WI38 (cell line): ENCODE data around the gene MCFD2.
"Not testable (repeated sequence)": the region's sequence is repeated elsewhere in the genome, so short reads cannot be mapped to it uniquely, and the experiment has no call there.

Experiments used
- H3K4me3 ChIP-seq: 2 replicates; pipeline ENCODE4 v1.5.1; 2011; ENCODE audit warnings: low read depth, mild to moderate bottlenecking, control low read depth, low read length
- TF ChIP-seq, protein P1 (sequence below): IDR thresholded peaks from 2 replicates; pipeline ENCODE4 v1.5.1; 2012; ENCODE audit warnings: low read depth, mild to moderate bottlenecking, control low read depth, low read length

Gene MCFD2

DNA sequence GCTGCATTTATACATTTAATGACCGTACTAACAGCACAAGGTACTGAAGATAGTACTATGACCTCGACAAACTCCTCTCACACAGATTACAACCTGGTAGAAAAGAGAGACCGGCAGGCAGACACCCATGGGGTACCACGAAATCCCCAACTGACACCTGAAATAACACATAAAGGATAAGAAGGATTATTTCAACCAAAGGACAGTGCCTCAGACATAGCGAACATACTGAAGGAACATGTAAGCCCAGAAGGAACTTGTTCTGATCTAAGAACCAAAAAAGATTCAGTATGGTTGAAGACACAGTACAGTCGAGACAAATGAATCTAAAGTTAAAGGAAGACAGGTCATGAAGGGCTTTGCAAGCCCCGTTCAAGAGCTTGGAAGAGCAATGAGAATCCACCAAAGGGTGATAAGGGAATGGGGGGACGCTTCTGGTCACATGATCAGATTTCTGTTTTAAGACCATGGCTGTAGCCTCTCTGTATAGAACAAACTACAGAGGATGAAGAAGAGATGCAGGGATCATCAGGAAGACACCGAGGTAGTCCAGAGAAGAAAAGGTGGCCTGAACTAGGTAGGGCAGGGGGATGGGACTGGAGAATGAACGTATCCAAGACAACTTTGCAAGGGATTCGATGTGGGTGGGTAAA is 902 bp downstream of the MCFD2 start:
- TF ChIP-seq, protein P1, sequence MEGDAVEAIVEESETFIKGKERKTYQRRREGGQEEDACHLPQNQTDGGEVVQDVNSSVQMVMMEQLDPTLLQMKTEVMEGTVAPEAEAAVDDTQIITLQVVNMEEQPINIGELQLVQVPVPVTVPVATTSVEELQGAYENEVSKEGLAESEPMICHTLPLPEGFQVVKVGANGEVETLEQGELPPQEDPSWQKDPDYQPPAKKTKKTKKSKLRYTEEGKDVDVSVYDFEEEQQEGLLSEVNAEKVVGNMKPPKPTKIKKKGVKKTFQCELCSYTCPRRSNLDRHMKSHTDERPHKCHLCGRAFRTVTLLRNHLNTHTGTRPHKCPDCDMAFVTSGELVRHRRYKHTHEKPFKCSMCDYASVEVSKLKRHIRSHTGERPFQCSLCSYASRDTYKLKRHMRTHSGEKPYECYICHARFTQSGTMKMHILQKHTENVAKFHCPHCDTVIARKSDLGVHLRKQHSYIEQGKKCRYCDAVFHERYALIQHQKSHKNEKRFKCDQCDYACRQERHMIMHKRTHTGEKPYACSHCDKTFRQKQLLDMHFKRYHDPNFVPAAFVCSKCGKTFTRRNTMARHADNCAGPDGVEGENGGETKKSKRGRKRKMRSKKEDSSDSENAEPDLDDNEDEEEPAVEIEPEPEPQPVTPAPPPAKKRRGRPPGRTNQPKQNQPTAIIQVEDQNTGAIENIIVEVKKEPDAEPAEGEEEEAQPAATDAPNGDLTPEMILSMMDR: no peak
- H3K4me3 ChIP-seq: peak overlapping the region; percentile 99

DNA sequence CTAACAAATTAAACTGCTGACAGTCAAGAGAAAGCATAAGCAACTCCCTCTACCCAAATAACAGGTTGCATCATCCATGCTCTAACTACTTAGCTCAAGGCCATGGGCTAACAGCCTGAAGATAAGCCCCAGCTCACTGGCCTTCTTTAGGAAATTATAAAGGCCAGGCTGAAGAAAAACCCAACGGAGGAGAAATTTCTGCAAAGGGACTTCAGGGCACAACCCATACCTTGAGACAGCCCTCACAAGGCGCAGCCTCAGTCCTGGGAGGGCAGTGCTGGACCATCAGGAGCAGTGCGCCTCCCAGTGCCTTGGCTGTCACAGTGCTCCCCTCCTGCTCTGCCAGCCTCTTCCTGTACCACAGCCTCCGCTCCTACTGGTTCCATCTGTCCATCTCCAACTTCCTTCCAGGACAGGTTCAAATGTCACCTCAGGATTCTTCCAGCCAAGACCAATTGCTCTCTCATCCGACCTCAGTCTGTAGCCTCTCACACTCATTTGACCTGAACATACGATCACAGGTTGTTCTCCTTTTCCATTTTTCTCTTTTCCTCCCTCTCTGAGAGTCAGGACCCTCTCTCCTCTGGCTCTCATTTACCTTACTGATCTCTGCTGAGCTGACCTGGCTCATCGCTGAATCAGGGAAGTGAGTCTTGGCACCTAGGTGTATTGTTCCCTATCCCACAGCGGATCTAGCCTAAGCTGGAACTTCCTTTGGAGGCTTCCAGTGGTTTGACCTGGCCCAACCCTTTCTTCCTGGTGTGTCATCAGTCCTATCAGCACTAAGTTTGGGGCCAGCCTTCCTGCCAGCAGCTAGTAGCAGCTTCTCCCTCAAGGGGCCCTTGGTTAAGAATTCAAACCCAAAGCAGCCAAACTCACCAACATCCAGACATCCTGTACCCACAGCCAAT is 1.9 kb downstream of the MCFD2 start:
- TF ChIP-seq, protein P1: no peak
- H3K4me3 ChIP-seq: peak overlapping the region; percentile 99

DNA sequence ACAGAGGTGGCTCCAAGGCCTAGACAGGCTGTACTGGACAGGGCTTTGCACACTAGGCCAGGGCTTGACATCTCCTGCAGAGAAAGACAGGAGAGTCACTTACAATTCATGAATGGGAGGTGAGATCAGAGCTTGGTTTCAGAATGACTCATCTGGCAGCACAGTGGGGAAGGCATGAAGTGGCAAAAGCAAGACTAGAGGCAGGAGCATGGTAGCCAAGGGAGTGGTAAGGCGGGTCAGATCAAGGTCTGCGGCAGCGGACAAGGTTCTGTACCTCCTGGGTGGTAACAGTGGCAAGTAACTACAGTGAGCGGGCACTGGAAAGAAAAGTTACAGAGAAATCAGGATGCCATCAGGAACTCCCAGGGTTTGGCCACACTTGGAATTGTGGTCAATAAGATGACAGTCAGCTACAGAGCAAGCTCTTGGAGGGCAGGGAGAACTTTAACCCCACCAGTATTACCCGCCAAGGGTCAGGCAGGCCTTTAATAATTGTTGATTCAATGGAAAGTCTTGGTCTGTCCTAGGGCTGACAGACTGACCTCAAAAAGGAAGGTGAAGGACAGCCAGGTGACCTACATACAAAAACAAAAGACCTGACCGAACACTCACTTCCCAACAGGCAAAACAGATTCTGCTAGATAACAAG is 5.7 kb downstream of the MCFD2 start:
- TF ChIP-seq, protein P1: no peak
- no peak overlapping the region for H3K4me3 ChIP-seq

DNA sequence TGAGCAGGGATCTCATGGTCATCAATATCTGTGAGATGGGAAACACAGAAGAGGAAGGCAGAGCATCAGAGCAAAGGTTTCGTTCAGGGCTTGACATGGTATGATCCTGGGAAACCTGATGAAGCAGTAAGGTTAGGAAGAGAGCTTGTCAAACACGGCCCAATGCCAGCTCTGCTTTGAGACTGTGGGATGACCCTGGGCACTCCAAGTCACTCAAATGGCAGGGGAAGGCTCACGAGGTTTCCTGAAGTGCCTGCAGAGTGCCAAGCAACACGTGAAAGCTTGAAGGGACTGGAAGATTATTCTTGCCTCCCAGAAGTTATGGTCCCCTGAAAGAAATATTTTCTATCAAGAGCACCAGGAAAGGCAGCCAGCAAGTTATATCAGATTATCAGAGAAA is 6.5 kb downstream of the MCFD2 start:
- TF ChIP-seq, protein P1: no peak
- no peak overlapping the region for H3K4me3 ChIP-seq

DNA sequence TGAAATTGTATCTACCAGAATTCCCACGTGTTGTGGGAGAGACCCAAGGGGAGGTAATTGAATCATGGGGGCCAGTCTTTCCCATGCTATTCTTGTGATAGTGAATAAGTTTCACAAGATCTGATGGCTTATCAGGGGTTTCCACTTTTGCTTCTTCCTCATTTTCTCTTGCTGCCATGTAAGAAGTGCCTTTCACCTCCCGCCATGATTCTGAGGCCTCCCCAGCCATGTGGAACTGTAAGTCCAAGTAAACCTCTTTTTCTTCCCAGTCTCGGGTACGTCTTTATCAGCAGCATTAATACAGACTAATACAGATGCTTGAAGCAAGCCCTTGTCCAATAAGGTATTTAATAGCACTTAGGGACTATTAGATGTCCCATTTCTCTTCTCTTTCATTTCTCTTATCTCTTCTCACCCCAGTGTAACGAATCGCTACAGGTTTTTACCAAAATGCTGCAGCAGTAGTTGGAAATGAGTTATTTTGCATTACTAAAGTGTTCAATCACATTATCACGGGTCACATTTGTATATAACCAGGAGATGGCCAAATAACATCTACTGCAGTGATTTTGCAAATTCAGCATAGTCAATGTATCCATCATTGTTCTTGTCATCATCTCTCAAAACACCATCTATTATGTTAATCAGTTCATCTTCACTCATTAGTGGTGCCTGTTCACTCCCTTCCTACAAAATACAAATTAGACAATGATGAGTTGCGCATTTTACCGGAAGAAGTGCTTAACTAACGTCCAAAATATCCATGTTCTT is 10.5 kb downstream of the MCFD2 start:
- H3K4me3 ChIP-seq: not testable (repeated sequence)

DNA sequence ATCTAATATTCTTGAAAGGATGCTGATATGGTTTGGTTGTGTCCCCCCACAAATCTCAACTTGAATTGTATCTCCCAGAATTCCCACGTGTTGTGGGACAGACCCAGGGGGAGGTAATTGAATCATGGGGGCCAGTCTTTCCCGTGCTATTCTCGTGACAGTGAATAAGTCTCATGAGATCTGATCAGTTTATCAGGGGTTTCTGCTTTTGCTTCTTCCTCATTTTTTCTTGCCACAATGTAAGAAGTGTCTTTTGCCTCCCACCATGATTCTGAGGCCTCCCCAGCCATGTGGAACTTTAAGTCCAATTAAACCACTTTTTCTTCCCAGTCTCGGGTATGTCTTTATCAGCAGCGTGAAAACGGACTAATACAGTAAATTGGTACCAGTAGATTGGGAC is 12.6 kb downstream of the MCFD2 start:
- not testable (repeated sequence) for H3K4me3 ChIP-seq

DNA sequence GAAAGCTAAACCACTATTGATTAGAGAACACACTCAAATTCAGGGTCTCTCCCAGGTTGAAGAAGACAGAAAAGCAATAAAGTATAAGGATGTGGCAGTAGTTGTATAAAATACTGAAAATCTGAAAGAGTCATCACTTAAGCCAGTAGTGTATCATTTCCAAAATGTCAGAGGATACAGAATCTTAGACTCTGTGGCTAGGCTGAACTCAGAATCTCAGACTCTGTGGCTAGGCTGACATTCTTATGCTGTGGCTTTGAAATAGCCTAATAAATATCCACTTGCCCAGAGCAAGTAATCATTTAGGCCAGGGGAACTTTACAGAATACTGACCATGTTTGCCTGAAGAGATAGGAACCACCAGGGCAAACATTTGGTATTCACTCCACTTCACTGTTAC is 13.1 kb downstream of the MCFD2 start:
- no peak overlapping the region for H3K4me3 ChIP-seq
- TF ChIP-seq, protein P1: no peak
